ENCODE data around the gene TUBB6. TPM values are rescaled to one million over a fixed set of nuclear protein-coding genes. Genes with fewer than 3 reads are reported as not detected.

The TUBB6 gene
- total RNA-seq, 1 experiment from 2014 or later: 197 TPM

GRCh38 chr18:12264864-12265263, 43.2 kb upstream of the TUBB6 start:
- Histone ChIP-seq H3K4me1 (ENCODE audit: insufficient read depth, low read length, poor library complexity, severe bottlenecking) (no peaks in the 10 kb centered on the region), H3K36me3 (ENCODE audit: insufficient read depth, low read length, poor library complexity, severe bottlenecking) (no peaks in the 10 kb centered on the region), H3K4me3 (ENCODE audit: low read depth, low read length, poor library complexity, severe bottlenecking) (no peak overlapping the region), H3K27me3 (replicated peaks; ENCODE audit: insufficient read depth, low read depth, low read length, poor library complexity) (peaks cover 26% of the 10 kb centered on the region), H3K27ac (ENCODE audit: low read depth, low read length, poor library complexity, severe bottlenecking) (no peak overlapping the region), H3K9me3 (ENCODE audit: low read depth, low read length, poor library complexity, severe bottlenecking) (no peaks in the 10 kb centered on the region)
- BruUV-seq (replicated peaks): no TSS peak
- DNase-seq (ENCODE audit: low spot score): no peak
- intact Hi-C loops (cut with micrococcal nuclease; ENCODE audit: unreplicated experiment): no loop called here
- POLR2A ChIA-PET (ENCODE audit: low non-redundant PET): no interaction called here
- no peak for TF ChIP-seq CTCF (conservative IDR thresholded peaks at IDR 0.05; ENCODE audit: low read depth, low read length)
- no peak for TF ChIP-seq EZH2 (IDR thresholded peaks at IDR 0.05; ENCODE audit: borderline replicate concordance, low read depth, low read length, poor library complexity, severe bottlenecking)
- CTCF ChIA-PET: no interaction called here

GRCh38 chr18:12271376-12272235, 36.4 kb upstream of the TUBB6 start:
- intact Hi-C loops (cut with micrococcal nuclease; ENCODE audit: unreplicated experiment): loop anchor here (5.0 kb wide), 1 partner anchor 391 kb away; no protein-coding TSS in a partner anchor
- Histone ChIP-seq H3K27ac (ENCODE audit: low read depth, low read length, poor library complexity, severe bottlenecking) (peak overlapping the region; percentile 38), H3K36me3 (ENCODE audit: insufficient read depth, low read length, poor library complexity, severe bottlenecking) (no peaks in the 10 kb centered on the region), H3K9me3 (ENCODE audit: low read depth, low read length, poor library complexity, severe bottlenecking) (no peaks in the 10 kb centered on the region), H3K27me3 (replicated peaks; ENCODE audit: insufficient read depth, low read depth, low read length, poor library complexity) (no peaks in the 10 kb centered on the region), H3K4me3 (ENCODE audit: low read depth, low read length, poor library complexity, severe bottlenecking) (peak overlapping the region; percentile 56), H3K4me1 (ENCODE audit: insufficient read depth, low read length, poor library complexity, severe bottlenecking) (no peaks in the 10 kb centered on the region)
- CTCF ChIA-PET: interaction anchor here (0.5 to 2.3 kb wide), 21 partner anchors 10 to 1389 kb away, joined by 3 to 10 read pairs (median 4); partner anchors contain the start of gene TUBB6
- peak; percentile 88 for DNase-seq (ENCODE audit: low spot score)
- POLR2A ChIA-PET (ENCODE audit: low non-redundant PET): interaction anchor here (0.7 kb wide), 1 partner anchor 291 kb away, joined by 11 read pairs; no protein-coding TSS in a partner anchor
- BruUV-seq (replicated peaks): no TSS peak
- TF ChIP-seq EZH2 (IDR thresholded peaks at IDR 0.05; ENCODE audit: borderline replicate concordance, low read depth, low read length, poor library complexity, severe bottlenecking) (no peak), CTCF (conservative IDR thresholded peaks at IDR 0.05; ENCODE audit: low read depth, low read length) (peak; percentile 88)

- CTCF ChIA-PET: no interaction called here
- Histone ChIP-seq H3K4me1 (ENCODE audit: insufficient read depth, low read length, poor library complexity, severe bottlenecking) (no peaks in the 10 kb centered on the region), H3K4me3 (ENCODE audit: low read depth, low read length, poor library complexity, severe bottlenecking) (no peak overlapping the region), H3K27me3 (replicated peaks; ENCODE audit: insufficient read depth, low read depth, low read length, poor library complexity) (no peaks in the 10 kb centered on the region), H3K9me3 (ENCODE audit: low read depth, low read length, poor library complexity, severe bottlenecking) (no peaks in the 10 kb centered on the region), H3K27ac (ENCODE audit: low read depth, low read length, poor library complexity, severe bottlenecking) (no peak overlapping the region), H3K36me3 (ENCODE audit: insufficient read depth, low read length, poor library complexity, severe bottlenecking) (no peaks in the 10 kb centered on the region)
- BruUV-seq (replicated peaks): no TSS peak
- DNase-seq (ENCODE audit: low spot score): no peak
- intact Hi-C loops (cut with micrococcal nuclease; ENCODE audit: unreplicated experiment): loop anchor here (2.0 to 5.0 kb wide), 3 partner anchors 20 to 388 kb away; no protein-coding TSS in a partner anchor
- POLR2A ChIA-PET (ENCODE audit: low non-redundant PET): no interaction called here
- no peak for TF ChIP-seq CTCF (conservative IDR thresholded peaks at IDR 0.05; ENCODE audit: low read depth, low read length)
- no peak for TF ChIP-seq EZH2 (IDR thresholded peaks at IDR 0.05; ENCODE audit: borderline replicate concordance, low read depth, low read length, poor library complexity, severe bottlenecking)
Measured at GRCh38 chr18:12274793-12275192, 33.2 kb upstream of the TUBB6 start.

Measured in A673 (cell line).